NT2/D1 (cell line): ENCODE measurements around the gene RAB27B.

Experiments
- DNase-seq: peaks from one replicate; pipeline ENCODE4 v3.0.0-alpha.2; 2011; ENCODE audit warnings: low read depth, low spot score
- H3K27me3 ChIP-seq: 2 replicates; pipeline ENCODE4 v1.6.0; 2011; ENCODE audit warnings: mild to moderate bottlenecking; ENCODE audit not compliant: insufficient read length, insufficient read depth
- H3K36me3 ChIP-seq: 2 replicates; pipeline ENCODE4 v1.6.1; 2011; ENCODE audit warnings: mild to moderate bottlenecking, low read length, mixed read lengths; ENCODE audit not compliant: insufficient read depth, insufficient read length
- H3K4me1 ChIP-seq: 2 replicates; pipeline ENCODE4 v1.5.1; 2011; ENCODE audit not compliant: insufficient read depth, insufficient read length
- H3K4me3 ChIP-seq: 2 replicates; pipeline ENCODE4 v1.5.1; 2011; ENCODE audit warnings: low read depth; ENCODE audit not compliant: insufficient read length
- H3K9ac ChIP-seq: 2 replicates; pipeline ENCODE4 v1.6.0; 2011; ENCODE audit warnings: low read depth; ENCODE audit not compliant: insufficient read length
- H3K9me3 ChIP-seq: 2 replicates; pipeline ENCODE4 v1.5.1; 2011; ENCODE audit warnings: mild to moderate bottlenecking, low read length; ENCODE audit not compliant: insufficient read depth
- SUZ12 ChIP-seq: IDR thresholded peaks from 2 replicates; pipeline ENCODE4 v1.6.1; 2011; ENCODE audit not compliant: insufficient read length, insufficient read depth; ENCODE audit errors: extremely low read depth
- YY1 ChIP-seq: IDR thresholded peaks from 2 replicates; pipeline ENCODE4 v1.6.1; 2011; ENCODE audit not compliant: insufficient read length, insufficient read depth
- ZNF274 ChIP-seq: IDR thresholded peaks from 2 replicates; pipeline ENCODE4 v1.6.1; 2011; ENCODE audit warnings: mild to moderate bottlenecking, low read depth, low read length

RAB27B gene

GRCh38 chr18:54878659-54879358 is 50.5 kb downstream of the RAB27B start:
- Histone ChIP-seq H3K4me1 (no peaks in the 10 kb centered on the region), H3K36me3 (no peaks in the 10 kb centered on the region), H3K9me3 (no peaks in the 10 kb centered on the region), H3K27me3 (no peaks in the 10 kb centered on the region), H3K4me3 (no peak overlapping the region), H3K9ac (no peak overlapping the region)
- no peak for DNase-seq
- TF ChIP-seq ZNF274 = no peak

DNA sequence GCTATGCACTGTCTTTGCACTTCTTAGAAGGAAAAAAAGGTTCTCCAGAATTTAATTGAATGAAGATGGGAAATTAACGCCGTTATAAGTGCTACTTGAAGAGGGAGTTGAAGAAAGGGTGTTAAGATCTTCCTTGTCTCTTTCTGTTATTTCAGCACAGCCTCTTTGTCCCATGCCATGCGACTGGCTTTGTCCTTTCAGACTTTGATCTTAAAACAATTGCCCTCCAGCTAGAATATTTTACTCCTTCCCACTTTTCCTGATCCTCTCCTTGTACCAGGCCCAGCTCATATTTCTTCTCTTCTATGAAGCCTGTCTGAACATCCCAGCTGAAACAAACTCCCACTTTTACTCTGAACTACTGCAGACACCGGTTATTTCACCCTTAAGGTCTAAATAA is 51.4 kb downstream of the RAB27B start:
- Histone ChIP-seq H3K4me1 (no peaks in the 10 kb centered on the region), H3K27me3 (no peaks in the 10 kb centered on the region), H3K36me3 (no peaks in the 10 kb centered on the region), H3K9me3 (no peaks in the 10 kb centered on the region), H3K9ac (no peak overlapping the region), H3K4me3 (no peak overlapping the region)
- TF ChIP-seq YY1 = no peak
- TF ChIP-seq SUZ12 = no peak
- no peak for TF ChIP-seq ZNF274
- no peak for DNase-seq

- peak; percentile 1 for DNase-seq
Observed at GRCh38 chr18:54880395-54881105, 52.3 kb downstream of the RAB27B start.

DNA sequence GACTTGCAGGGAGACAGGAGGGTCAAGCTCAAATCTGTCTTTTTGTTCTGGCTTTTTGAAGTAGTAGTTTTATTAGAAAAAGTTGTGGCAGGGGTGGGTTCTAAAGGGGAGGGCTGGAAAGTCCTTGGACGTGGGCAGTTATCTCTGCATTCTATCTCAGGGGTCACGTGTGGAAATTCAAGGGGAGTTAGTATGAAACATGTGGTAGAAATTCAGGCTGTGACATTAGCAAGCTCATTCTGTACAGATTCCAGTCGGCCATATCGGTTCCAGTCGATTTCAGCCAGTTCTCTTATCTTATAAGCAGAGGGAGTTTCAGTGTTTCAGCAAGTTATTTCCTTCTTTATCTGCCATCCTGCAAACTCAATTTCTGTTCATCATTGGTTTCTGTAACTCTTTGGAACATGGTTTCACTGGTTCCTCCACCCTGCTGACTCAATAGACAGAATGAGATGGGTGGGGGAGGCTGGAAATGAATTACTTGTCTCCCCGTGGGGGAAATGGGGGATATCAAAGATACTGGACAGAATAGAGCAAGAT is 53.0 kb downstream of the RAB27B start:
- H3K4me3 ChIP-seq = no peak overlapping the region
- H3K36me3 ChIP-seq = no peaks in the 10 kb centered on the region
- no peaks in the 10 kb centered on the region for H3K27me3 ChIP-seq
- DNase-seq = no peak
- H3K4me1 ChIP-seq = no peaks in the 10 kb centered on the region
- no peaks in the 10 kb centered on the region for H3K9me3 ChIP-seq
- H3K9ac ChIP-seq = no peak overlapping the region
- no peak for TF ChIP-seq ZNF274
- TF ChIP-seq SUZ12 = no peak
- no peak for TF ChIP-seq YY1

More at GRCh38 chr18:54880395-54881105, 52.3 kb downstream of the RAB27B start:
- TF ChIP-seq ZNF274 (no peak), YY1 (no peak), SUZ12 (no peak)
- no peaks in the 10 kb centered on the region for H3K9me3 ChIP-seq
- no peak overlapping the region for H3K4me3 ChIP-seq
- H3K36me3 ChIP-seq = no peaks in the 10 kb centered on the region
- H3K27me3 ChIP-seq = no peaks in the 10 kb centered on the region
- H3K9ac ChIP-seq = no peak overlapping the region
- H3K4me1 ChIP-seq = no peaks in the 10 kb centered on the region

DNA sequence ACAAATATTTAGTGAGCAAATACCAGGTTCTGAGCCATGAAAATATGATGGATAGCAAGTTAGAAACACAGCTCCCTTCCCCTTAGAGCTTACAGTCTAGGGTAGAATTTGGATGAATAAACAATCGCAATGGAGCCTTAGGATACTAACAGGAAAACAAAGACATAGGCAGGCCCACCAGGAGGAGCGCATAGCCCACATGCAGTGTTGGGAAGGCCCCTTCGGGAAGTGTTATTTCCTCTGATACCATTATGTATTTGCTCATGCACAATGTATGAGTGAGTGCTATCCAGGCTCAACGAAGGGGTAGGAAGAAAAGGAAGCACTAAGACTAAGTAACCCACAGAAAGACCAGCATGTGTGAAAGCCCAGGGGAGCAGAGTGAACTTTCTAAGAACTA is 54.0 kb downstream of the RAB27B start:
- TF ChIP-seq ZNF274 (no peak), SUZ12 (no peak), YY1 (no peak)
- H3K4me3 ChIP-seq = no peak overlapping the region
- H3K4me1 ChIP-seq = no peaks in the 10 kb centered on the region
- no peak overlapping the region for H3K9ac ChIP-seq
- H3K9me3 ChIP-seq = no peaks in the 10 kb centered on the region
- H3K27me3 ChIP-seq = no peaks in the 10 kb centered on the region
- DNase-seq = no peak
- no peaks in the 10 kb centered on the region for H3K36me3 ChIP-seq

DNA sequence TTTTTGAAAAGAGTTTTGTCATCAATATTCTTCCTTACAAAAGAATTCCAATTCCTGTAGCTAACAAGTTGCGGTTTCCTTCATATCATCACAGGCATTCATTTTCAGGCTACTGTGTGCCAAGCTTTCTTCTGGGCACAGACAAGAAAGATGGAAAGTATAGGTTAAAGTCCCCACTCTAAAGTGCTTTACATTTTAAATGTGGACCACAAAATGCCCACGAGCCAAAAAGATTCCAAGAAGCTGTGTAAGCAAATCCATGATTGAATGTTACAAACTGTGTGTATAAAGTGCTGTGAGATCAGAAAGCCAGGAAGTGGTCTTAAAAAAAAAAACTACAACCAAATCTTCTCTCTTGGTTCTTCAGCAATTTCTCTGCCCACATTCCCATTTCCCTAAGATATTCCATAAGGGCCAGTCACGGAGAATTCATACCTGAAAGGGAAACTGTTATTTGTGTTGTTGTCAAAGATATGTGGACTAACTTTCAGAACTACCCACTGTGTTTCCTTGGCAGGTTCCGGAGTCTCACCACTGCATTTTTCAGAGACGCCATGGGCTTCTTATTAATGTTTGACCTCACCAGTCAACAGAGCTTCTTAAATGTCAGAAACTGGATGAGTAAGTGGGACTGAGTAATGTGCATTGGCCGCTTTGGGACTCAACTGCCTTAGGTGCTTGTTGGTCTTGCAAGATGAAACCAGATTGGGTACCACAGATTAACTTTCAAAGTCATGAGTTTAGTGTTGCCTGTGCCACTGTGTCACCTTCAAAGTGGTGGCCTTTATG is 55.7 kb downstream of the RAB27B start:
- Histone ChIP-seq H3K27me3 (no peaks in the 10 kb centered on the region), H3K9me3 (no peaks in the 10 kb centered on the region), H3K4me3 (no peak overlapping the region), H3K9ac (no peak overlapping the region), H3K4me1 (no peaks in the 10 kb centered on the region), H3K36me3 (no peaks in the 10 kb centered on the region)
- TF ChIP-seq SUZ12 (no peak), ZNF274 (no peak)
- DNase-seq = no peak

DNA sequence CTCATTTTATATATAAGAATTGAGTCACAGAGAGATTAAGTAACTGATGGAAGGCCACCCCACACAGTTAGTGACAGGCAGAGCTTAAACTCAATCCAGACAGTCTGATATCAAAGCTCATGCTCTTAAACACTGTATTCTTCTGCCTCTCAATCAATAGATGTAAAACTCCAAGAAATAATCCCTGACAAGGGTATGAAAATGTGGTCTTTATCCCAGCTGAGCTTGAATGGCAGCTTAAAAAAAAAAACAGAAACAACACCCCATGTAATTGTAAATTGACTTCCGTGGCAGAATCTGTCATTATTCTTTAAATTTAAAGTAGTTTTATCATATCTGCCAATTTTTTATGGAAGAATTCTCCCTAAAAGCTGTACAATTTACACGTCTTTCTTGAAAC is 60.1 kb downstream of the RAB27B start:
- H3K36me3 ChIP-seq = no peaks in the 10 kb centered on the region
- no peak overlapping the region for H3K4me3 ChIP-seq
- no peaks in the 10 kb centered on the region for H3K27me3 ChIP-seq
- no peaks in the 10 kb centered on the region for H3K4me1 ChIP-seq
- H3K9me3 ChIP-seq = no peaks in the 10 kb centered on the region
- TF ChIP-seq SUZ12 = no peak
- no peak for DNase-seq
- H3K9ac ChIP-seq = no peak overlapping the region
